Activated T-helper 1 cell treated with anti-CD3 and anti-CD28 coated beads, Interleukin-12 subunit alpha, Interleukin-12 subunit beta, Interleukin-2, Interleukin-4 antibody, amounts not matched to agents 30 ng/mL and 10 ng/mL and 1 ng/mL, durations not matched to agents 14 hours and 24 hours and 36 hours (primary cell): ENCODE results near the gene MYBBP1A. TPM values are rescaled to one million over a fixed set of nuclear protein-coding genes. Genes with fewer than 3 reads are reported as not detected.

Experiments
- DNase-seq: peaks from one replicate; pipeline ENCODE4 v3.0.0; 2021; ENCODE audit warnings: low spot score
- H3K27ac Mint-ChIP-seq: one replicate; pipeline ENCODE4 v1.8.0; 2021; ENCODE audit warnings: mild to moderate bottlenecking, mixed read lengths
- H3K27me3 Mint-ChIP-seq: one replicate; pipeline ENCODE4 v1.8.0; 2022; ENCODE audit warnings: mild to moderate bottlenecking, moderate library complexity, mixed read lengths; ENCODE audit not compliant: insufficient read depth
- H3K36me3 Mint-ChIP-seq: one replicate; pipeline ENCODE4 v1.8.0; 2021; ENCODE audit warnings: low read depth, mixed read lengths
- H3K4me1 Mint-ChIP-seq: one replicate; pipeline ENCODE4 v1.8.0; 2021; ENCODE audit warnings: low read depth, mixed read lengths
- H3K4me3 Mint-ChIP-seq: one replicate; pipeline ENCODE4 v1.8.0; 2021; ENCODE audit warnings: mild to moderate bottlenecking, moderate library complexity, mixed read lengths
- H3K9me3 Mint-ChIP-seq: one replicate; pipeline ENCODE4 v1.8.0; 2021; ENCODE audit warnings: mixed read lengths
- intact Hi-C: fragments of 100-400 bp; cut with micrococcal nuclease; formaldehyde crosslinking; loops from one replicate; pipeline ENCODE4 v1.15.1; 2024
- total RNA-seq: library from RNA; stranded (reverse); gene quantifications from 2 replicates; pipeline ENCODE4 v1.2.3, GENCODE V29; 2022

Gene MYBBP1A
- total RNA-seq, 1 donor from 2014 or later, result 195 TPM

- no peaks in the 10 kb centered on the region for H3K27me3 Mint-ChIP-seq
- H3K4me1 Mint-ChIP-seq, result no peaks in the 10 kb centered on the region
- no peak overlapping the region for H3K27ac Mint-ChIP-seq
- H3K4me3 Mint-ChIP-seq, result no peak overlapping the region
- no peaks in the 10 kb centered on the region for H3K36me3 Mint-ChIP-seq
- no peak for DNase-seq
- H3K9me3 Mint-ChIP-seq, result no peaks in the 10 kb centered on the region
- intact Hi-C loops, result no loop called here
Observed at GRCh38 chr17:4532860-4533522, 22.2 kb downstream of the MYBBP1A start.

GRCh38 chr17:4531988-4532736 is 23.0 kb downstream of the MYBBP1A start:
- no peaks in the 10 kb centered on the region for H3K9me3 Mint-ChIP-seq
- no peak for DNase-seq
- H3K27ac Mint-ChIP-seq, result no peak overlapping the region
- no peaks in the 10 kb centered on the region for H3K36me3 Mint-ChIP-seq
- intact Hi-C loops, result no loop called here
- no peaks in the 10 kb centered on the region for H3K4me1 Mint-ChIP-seq
- H3K4me3 Mint-ChIP-seq, result no peak overlapping the region
- peaks cover 3% of the 10 kb centered on the region for H3K27me3 Mint-ChIP-seq

- H3K36me3 Mint-ChIP-seq, result no peaks in the 10 kb centered on the region
- H3K4me1 Mint-ChIP-seq, result no peaks in the 10 kb centered on the region
- no peak overlapping the region for H3K27ac Mint-ChIP-seq
Observed at GRCh38 chr17:4530799-4531730, 24.1 kb downstream of the MYBBP1A start.

GRCh38 chr17:4529533-4530152 is 25.5 kb downstream of the MYBBP1A start:
- intact Hi-C loops, result no loop called here
- DNase-seq, result no peak
- no peaks in the 10 kb centered on the region for H3K4me1 Mint-ChIP-seq
- peaks cover 8% of the 10 kb centered on the region for H3K27me3 Mint-ChIP-seq
- no peaks in the 10 kb centered on the region for H3K36me3 Mint-ChIP-seq
- H3K27ac Mint-ChIP-seq, result no peak overlapping the region
- no peak overlapping the region for H3K4me3 Mint-ChIP-seq
- H3K9me3 Mint-ChIP-seq, result no peaks in the 10 kb centered on the region

More at GRCh38 chr17:4530799-4531730, 24.1 kb downstream of the MYBBP1A start:
- Mint-ChIP-seq H3K27me3 (peaks cover 5% of the 10 kb centered on the region), H3K4me3 (no peak overlapping the region), H3K9me3 (no peaks in the 10 kb centered on the region)
- intact Hi-C loops, result no loop called here
- DNase-seq, result no peak

GRCh38 chr17:4527566-4528125 is 27.5 kb downstream of the MYBBP1A start:
- intact Hi-C loops, result no loop called here
- Mint-ChIP-seq H3K9me3 (no peaks in the 10 kb centered on the region), H3K27me3 (peaks cover 8% of the 10 kb centered on the region), H3K4me3 (no peak overlapping the region), H3K4me1 (no peaks in the 10 kb centered on the region), H3K27ac (no peak overlapping the region), H3K36me3 (no peaks in the 10 kb centered on the region)
- no peak for DNase-seq

- no peak for DNase-seq
- no peak overlapping the region for H3K27ac Mint-ChIP-seq
- no peaks in the 10 kb centered on the region for H3K9me3 Mint-ChIP-seq
- no peaks in the 10 kb centered on the region for H3K36me3 Mint-ChIP-seq
- intact Hi-C loops, result no loop called here
- H3K4me3 Mint-ChIP-seq, result no peak overlapping the region
- no peaks in the 10 kb centered on the region for H3K4me1 Mint-ChIP-seq
- H3K27me3 Mint-ChIP-seq, result peaks cover 8% of the 10 kb centered on the region
Observed at GRCh38 chr17:4527134-4527533, 28.1 kb downstream of the MYBBP1A start.

GRCh38 chr17:4525691-4526397 is 29.3 kb downstream of the MYBBP1A start:
- no peaks in the 10 kb centered on the region for H3K4me1 Mint-ChIP-seq
- no peaks in the 10 kb centered on the region for H3K36me3 Mint-ChIP-seq
- no peaks in the 10 kb centered on the region for H3K9me3 Mint-ChIP-seq
- H3K4me3 Mint-ChIP-seq, result no peak overlapping the region
- DNase-seq, result no peak
- no peak overlapping the region for H3K27ac Mint-ChIP-seq
- intact Hi-C loops, result no loop called here
- peaks cover 8% of the 10 kb centered on the region for H3K27me3 Mint-ChIP-seq

- no peaks in the 10 kb centered on the region for H3K36me3 Mint-ChIP-seq
- no peak overlapping the region for H3K27ac Mint-ChIP-seq
- H3K4me3 Mint-ChIP-seq, result no peak overlapping the region
- H3K27me3 Mint-ChIP-seq, result peaks cover 8% of the 10 kb centered on the region
- H3K4me1 Mint-ChIP-seq, result no peaks in the 10 kb centered on the region
- H3K9me3 Mint-ChIP-seq, result no peaks in the 10 kb centered on the region
- no peak for DNase-seq
- intact Hi-C loops, result no loop called here
Observed at GRCh38 chr17:4523946-4524345, 31.2 kb downstream of the MYBBP1A start.

- Mint-ChIP-seq H3K27me3 (peaks cover 8% of the 10 kb centered on the region), H3K27ac (no peak overlapping the region), H3K9me3 (no peaks in the 10 kb centered on the region), H3K36me3 (no peaks in the 10 kb centered on the region), H3K4me1 (no peaks in the 10 kb centered on the region), H3K4me3 (no peak overlapping the region)
- intact Hi-C loops, result no loop called here
- no peak for DNase-seq
Observed at GRCh38 chr17:4522661-4523060, 32.5 kb downstream of the MYBBP1A start.

- H3K27me3 Mint-ChIP-seq, result peaks cover 2% of the 10 kb centered on the region
- DNase-seq, result no peak
- intact Hi-C loops, result no loop called here
- H3K4me1 Mint-ChIP-seq, result no peaks in the 10 kb centered on the region
- H3K9me3 Mint-ChIP-seq, result no peaks in the 10 kb centered on the region
- H3K27ac Mint-ChIP-seq, result no peak overlapping the region
- H3K36me3 Mint-ChIP-seq, result no peaks in the 10 kb centered on the region
- no peak overlapping the region for H3K4me3 Mint-ChIP-seq
Observed at GRCh38 chr17:4520894-4521600, 34.1 kb downstream of the MYBBP1A start.

- intact Hi-C loops, result no loop called here
- Mint-ChIP-seq H3K9me3 (no peaks in the 10 kb centered on the region), H3K4me1 (no peaks in the 10 kb centered on the region), H3K4me3 (no peak overlapping the region), H3K27me3 (no peaks in the 10 kb centered on the region), H3K36me3 (no peaks in the 10 kb centered on the region), H3K27ac (no peak overlapping the region)
- no peak for DNase-seq
Observed at GRCh38 chr17:4520060-4520893, 34.9 kb downstream of the MYBBP1A start.
